ENCODE measurements around the gene RIMOC1. TPM values are rescaled to one million over a fixed set of nuclear protein-coding genes. Genes with fewer than 3 reads are reported as not detected.

Gene RIMOC1
- total RNA-seq, 1 experiment from 2014 or later, result 40.4 TPM

DNA sequence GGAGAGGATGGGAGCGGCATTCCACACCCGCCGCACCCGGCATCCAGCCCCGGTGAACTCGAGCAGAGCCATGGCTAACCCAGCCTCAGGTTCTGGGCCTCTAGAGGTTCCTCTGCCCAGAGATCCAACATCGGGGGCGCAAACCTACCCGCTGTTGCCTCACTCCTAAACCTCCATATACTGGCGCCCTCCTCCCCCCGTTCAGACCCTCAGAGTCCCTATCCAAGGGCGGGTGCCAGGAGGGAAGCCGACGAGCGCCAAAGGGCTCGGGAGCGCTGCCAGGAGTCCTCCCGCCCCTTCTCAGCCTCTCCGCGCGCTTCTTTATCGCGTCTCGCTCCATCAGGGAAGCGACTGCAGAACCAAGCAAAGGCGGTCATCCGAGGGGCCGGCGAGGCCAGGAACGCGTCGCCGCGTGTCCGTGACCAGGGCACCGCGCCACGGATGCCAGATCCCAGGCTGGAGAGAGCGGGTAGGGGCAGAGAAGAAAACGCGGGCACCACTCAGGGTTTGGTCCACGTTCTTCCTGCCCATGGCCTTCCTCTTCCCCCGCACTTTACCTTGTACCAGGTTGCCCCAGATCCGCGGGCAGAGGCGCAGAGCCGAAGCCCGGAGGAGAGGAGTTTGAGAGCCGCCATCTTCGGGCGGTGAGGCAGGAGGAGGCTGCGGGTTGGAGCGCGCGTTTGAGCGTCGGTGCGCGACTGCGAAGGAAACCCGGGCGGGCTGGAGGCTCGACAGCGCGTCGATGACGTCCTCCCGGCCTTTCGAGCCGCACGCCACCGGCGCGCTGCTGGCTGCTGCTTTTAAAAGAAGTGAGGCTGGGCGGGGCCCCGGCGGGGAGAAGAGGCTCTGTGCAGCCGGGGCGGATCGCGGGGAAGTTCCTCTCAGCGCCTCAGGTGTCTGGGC lies 34.2 kb upstream of the RIMOC1 start, which contains the start of gene OXCT1:
Gene OXCT1, minus strand, starts transcription at position 702 of the 903 bp plus-strand sequence. Its CDS starts 67 bp downstream, at position 635.
- no peaks in the 10 kb centered on the region for H3K9me3 Mint-ChIP-seq (ENCODE audit: unreplicated experiment)
- DNase-seq (ENCODE audit: unreplicated experiment), result peak; percentile 87
- no peaks in the 10 kb centered on the region for H3K27me3 Mint-ChIP-seq (ENCODE audit: insufficient read depth, unreplicated experiment)
- no peaks in the 10 kb centered on the region for H3K36me3 Mint-ChIP-seq (ENCODE audit: insufficient read depth, unreplicated experiment)
- peaks cover 24% of the 10 kb centered on the region for H3K4me1 Mint-ChIP-seq (ENCODE audit: insufficient read depth, unreplicated experiment)
- POLR2A ChIA-PET, result interaction anchor here (0.5 to 5.3 kb wide), 13 partner anchors 10 to 1250 kb away, joined by 3 to 57 read pairs (median 4); partner anchors contain the start of genes FBXO4, RIMOC1 and ZNF131
- TSS peak; percentile 34 for BruUV-seq (replicated peaks)
- TF ChIP-seq, protein P1, sequence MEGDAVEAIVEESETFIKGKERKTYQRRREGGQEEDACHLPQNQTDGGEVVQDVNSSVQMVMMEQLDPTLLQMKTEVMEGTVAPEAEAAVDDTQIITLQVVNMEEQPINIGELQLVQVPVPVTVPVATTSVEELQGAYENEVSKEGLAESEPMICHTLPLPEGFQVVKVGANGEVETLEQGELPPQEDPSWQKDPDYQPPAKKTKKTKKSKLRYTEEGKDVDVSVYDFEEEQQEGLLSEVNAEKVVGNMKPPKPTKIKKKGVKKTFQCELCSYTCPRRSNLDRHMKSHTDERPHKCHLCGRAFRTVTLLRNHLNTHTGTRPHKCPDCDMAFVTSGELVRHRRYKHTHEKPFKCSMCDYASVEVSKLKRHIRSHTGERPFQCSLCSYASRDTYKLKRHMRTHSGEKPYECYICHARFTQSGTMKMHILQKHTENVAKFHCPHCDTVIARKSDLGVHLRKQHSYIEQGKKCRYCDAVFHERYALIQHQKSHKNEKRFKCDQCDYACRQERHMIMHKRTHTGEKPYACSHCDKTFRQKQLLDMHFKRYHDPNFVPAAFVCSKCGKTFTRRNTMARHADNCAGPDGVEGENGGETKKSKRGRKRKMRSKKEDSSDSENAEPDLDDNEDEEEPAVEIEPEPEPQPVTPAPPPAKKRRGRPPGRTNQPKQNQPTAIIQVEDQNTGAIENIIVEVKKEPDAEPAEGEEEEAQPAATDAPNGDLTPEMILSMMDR (IDR thresholded peaks at IDR 0.05; ENCODE audit: unreplicated experiment), result no peak
- H3K27ac Mint-ChIP-seq (ENCODE audit: low read depth, unreplicated experiment), result peak within 1 kb of the TSS; percentile 86
- intact Hi-C loops (cut with micrococcal nuclease), result loop anchor here (1.0 kb wide), 1 partner anchor 34 kb away; the partner anchor contains the start of gene RIMOC1
- CTCF ChIA-PET, result interaction anchor here (1.0 to 6.1 kb wide), 3 partner anchors 13 to 55 kb away, joined by 3 to 43 read pairs (median 4); partner anchors contain the start of gene FBXO4
- peak within 1 kb of the TSS; percentile 89 for H3K4me3 Mint-ChIP-seq (ENCODE audit: unreplicated experiment)

DNA sequence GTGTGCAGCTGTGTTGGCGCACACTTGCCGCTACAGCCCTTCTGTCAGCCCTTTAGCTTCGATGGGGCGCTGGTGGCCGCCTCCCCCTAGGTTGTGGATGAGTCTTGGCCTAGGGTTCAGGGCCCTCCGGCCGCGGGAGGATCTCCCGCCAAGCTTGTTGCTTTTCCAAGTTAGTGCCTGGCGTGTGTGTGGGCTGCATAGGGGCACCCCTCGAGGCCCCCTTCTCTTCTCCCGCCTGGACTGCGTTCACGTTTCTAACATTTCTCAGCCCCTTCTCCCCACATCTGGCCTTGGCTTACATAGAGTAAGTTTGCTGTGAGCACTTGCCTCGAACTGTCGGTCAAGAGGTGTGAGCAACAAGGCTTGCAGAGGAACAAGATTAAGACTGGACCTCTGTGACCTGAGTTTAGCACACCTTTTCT lies 33.5 kb upstream of the RIMOC1 start:
- ChIA-PET POLR2A (interaction anchor here (0.8 to 5.3 kb wide), 5 partner anchors 14 to 1250 kb away, joined by 3 to 57 read pairs (median 4); partner anchors contain the start of genes FBXO4, RIMOC1 and ZNF131), CTCF (no interaction called here)
- no peaks in the 10 kb centered on the region for H3K27me3 Mint-ChIP-seq (ENCODE audit: insufficient read depth, unreplicated experiment)
- no peaks in the 10 kb centered on the region for H3K9me3 Mint-ChIP-seq (ENCODE audit: unreplicated experiment)
- TF ChIP-seq, protein P1 (IDR thresholded peaks at IDR 0.05; ENCODE audit: unreplicated experiment), result no peak
- H3K4me1 Mint-ChIP-seq (ENCODE audit: insufficient read depth, unreplicated experiment), result peaks cover 24% of the 10 kb centered on the region
- no peak for DNase-seq (ENCODE audit: unreplicated experiment)
- intact Hi-C loops (cut with micrococcal nuclease), result no loop called here
- no TSS peak for BruUV-seq (replicated peaks)
- H3K4me3 Mint-ChIP-seq (ENCODE audit: unreplicated experiment), result peak overlapping the region; percentile 89
- peak overlapping the region; percentile 86 for H3K27ac Mint-ChIP-seq (ENCODE audit: low read depth, unreplicated experiment)
- no peaks in the 10 kb centered on the region for H3K36me3 Mint-ChIP-seq (ENCODE audit: insufficient read depth, unreplicated experiment)

DNA sequence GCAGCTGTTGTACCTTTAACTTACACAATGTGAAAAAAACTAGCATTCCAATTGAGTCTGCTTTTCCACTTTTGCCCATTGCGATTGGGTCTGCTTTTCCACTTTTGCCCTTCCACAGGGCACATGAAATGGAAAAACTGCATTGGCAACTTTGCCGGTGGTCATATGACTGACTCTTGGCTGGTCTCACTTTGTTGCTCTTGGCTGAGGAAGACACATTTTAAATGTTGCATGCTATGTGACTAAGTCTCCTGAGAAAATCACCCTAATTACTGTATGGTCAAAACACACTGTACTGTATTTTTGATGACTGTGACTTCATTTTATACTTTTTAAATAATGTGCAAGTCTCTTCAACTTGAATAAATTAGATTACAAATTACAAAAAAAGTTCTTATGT lies 32.3 kb upstream of the RIMOC1 start:
- intact Hi-C loops (cut with micrococcal nuclease), result no loop called here
- H3K4me3 Mint-ChIP-seq (ENCODE audit: unreplicated experiment), result no peak overlapping the region
- H3K36me3 Mint-ChIP-seq (ENCODE audit: insufficient read depth, unreplicated experiment), result no peaks in the 10 kb centered on the region
- H3K4me1 Mint-ChIP-seq (ENCODE audit: insufficient read depth, unreplicated experiment), result peaks cover 18% of the 10 kb centered on the region
- H3K27ac Mint-ChIP-seq (ENCODE audit: low read depth, unreplicated experiment), result no peak overlapping the region
- ChIA-PET CTCF (interaction anchor here (0.5 to 0.9 kb wide), 4 partner anchors 709 to 1276 kb away, joined by 3 to 5 read pairs (median 4); no protein-coding TSS in a partner anchor), POLR2A (interaction anchor here (0.8 to 5.3 kb wide), 3 partner anchors 15 to 33 kb away, joined by 3 to 57 read pairs (median 5); partner anchors contain the start of gene RIMOC1)
- DNase-seq (ENCODE audit: unreplicated experiment), result peak; percentile 78
- no TSS peak for BruUV-seq (replicated peaks)
- no peaks in the 10 kb centered on the region for H3K9me3 Mint-ChIP-seq (ENCODE audit: unreplicated experiment)
- H3K27me3 Mint-ChIP-seq (ENCODE audit: insufficient read depth, unreplicated experiment), result no peaks in the 10 kb centered on the region
- TF ChIP-seq, protein P1 (IDR thresholded peaks at IDR 0.05; ENCODE audit: unreplicated experiment), result no peak

DNA sequence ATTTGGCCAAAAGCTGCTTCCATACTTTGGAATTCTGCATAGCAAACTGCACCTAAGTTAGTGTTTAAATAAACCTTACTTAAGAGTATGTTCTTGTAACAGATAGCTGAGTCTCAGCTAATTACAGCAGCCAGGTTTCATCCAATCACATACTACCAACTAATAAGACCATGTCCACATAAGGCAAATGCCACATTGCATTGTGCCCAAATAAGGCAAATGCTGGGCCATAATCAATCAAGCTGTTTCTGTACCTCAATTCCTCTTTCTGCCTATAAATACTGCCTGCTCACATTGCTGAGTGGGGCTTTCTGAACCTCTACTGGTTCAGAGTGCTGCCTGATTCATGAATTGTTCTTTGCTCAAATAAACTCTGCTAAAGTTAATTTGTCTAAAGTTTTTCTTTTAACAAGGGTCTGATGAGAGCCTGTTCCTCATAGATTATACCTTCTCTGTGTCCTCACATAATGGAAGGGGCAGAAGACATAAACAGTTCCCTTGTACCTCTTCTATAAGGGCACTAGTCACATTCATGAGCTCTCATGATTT lies 29.6 kb upstream of the RIMOC1 start:
- Mint-ChIP-seq H3K9me3 (ENCODE audit: unreplicated experiment) (no peaks in the 10 kb centered on the region), H3K27me3 (ENCODE audit: insufficient read depth, unreplicated experiment) (no peaks in the 10 kb centered on the region), H3K4me3 (ENCODE audit: unreplicated experiment) (no peak overlapping the region), H3K4me1 (ENCODE audit: insufficient read depth, unreplicated experiment) (peaks cover 5% of the 10 kb centered on the region), H3K27ac (ENCODE audit: low read depth, unreplicated experiment) (no peak overlapping the region), H3K36me3 (ENCODE audit: insufficient read depth, unreplicated experiment) (no peaks in the 10 kb centered on the region)
- ChIA-PET CTCF (interaction anchor here (0.6 to 1.5 kb wide), 3 partner anchors 18 to 1546 kb away, joined by 3 to 5 read pairs (median 3); no protein-coding TSS in a partner anchor), POLR2A (interaction anchor here (2.2 kb wide), 1 partner anchor 29 kb away, joined by 12 read pairs; the partner anchor contains the start of gene RIMOC1)
- TF ChIP-seq, protein P1 (IDR thresholded peaks at IDR 0.05; ENCODE audit: unreplicated experiment), result no peak
- no peak for DNase-seq (ENCODE audit: unreplicated experiment)
- no TSS peak for BruUV-seq (replicated peaks)
- intact Hi-C loops (cut with micrococcal nuclease), result no loop called here
